ENCODE data around the gene PDCD1LG2.

GRCh38 chr9:5614192-5614591, 103.9 kb downstream of the PDCD1LG2 start:
- TF ChIP-seq POLR2AphosphoS5 (IDR thresholded peaks at IDR 0.05; ENCODE audit: low read depth, low read length) (no peak), SIN3A (IDR thresholded peaks at IDR 0.05; ENCODE audit: borderline replicate concordance, insufficient read depth, low read length) (no peak)

All from PFSK-1 (cell line).